ENCODE results near the gene NRBP1.

GRCh38 chr2:27420996-27421395, 7.4 kb upstream of the NRBP1 start:
- TF ChIP-seq CTCF (IDR thresholded peaks at IDR 0.05) (no peak), EZH2 (IDR thresholded peaks at IDR 0.05) (no peak)
